HG03521 (cell line): Measurements from ENCODE around the gene LURAP1L.

Source experiments
- ATAC-seq: cut with Tn5 transposase; IDR thresholded peaks from one replicate; pipeline ENCODE4 v1.9.1; 2021; ENCODE audit warnings: mild to moderate bottlenecking, moderate library complexity; ENCODE audit not compliant: unreplicated experiment

The LURAP1L gene

DNA sequence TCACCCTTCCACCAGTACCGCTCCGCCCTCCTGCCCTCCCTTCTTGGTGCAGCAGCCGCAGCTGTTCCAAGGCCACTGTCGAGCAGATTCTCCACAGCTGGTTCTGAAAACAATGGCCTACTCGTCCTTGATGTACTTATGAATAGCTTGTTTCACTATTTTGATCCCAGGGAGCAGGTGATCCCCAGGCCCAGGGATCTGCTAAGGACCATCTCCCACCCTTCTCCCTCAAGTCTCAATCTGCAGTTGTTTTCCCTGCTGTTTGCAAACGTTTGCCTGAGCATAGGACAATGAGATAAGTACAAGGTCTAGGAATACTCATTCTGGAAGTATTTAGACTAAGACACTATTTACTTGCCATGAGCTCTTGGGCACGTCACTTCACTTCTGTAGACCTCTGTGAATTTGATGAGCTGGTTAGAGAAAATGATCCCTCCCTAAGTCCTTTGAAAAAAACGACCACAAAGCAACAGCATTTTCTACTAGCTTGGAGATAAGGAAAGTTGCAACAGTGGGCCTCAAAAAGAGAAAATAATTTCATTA lies 1.8 kb downstream of the LURAP1L start:
- ATAC-seq, result no peak

DNA sequence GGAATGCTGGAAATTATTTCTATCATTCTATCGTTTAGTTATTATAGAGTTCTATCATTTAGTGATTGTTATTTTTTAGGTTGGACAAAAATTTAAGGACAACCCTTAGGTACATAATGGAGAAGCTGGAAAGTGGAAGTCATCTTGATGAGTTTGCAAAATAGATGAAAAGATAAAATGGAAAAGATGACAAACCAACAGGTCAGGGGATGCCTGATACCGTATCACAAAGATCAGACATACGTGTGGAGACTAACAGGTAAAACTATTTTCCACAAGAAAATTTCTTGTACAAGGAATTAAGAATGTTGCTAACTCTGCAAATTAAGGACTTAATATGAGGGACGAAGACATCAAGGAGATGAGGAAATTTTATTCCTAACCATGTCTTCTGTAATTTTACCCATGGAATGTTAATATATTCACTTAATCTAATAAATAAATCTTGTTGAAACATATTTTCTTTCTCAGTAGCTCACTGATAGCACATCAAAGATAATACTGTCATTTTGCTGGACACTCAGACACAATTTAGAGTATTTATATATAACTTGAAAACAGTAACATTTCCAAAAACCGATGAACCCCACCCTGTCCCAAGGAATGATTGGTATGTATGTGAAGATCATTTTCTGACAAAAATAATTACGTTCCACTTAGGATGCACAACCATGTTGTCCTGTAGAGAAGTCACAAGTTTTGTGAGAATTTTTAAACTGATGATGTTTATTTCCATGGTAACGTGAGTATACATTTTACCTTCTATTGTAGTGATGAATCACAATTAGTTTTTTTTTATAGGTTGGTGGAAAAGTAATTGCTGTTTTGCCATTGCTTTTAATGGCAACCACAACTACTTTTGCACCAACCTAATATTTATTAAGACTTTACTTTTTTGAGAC lies 2.6 kb downstream of the LURAP1L start:
- no peak for ATAC-seq

DNA sequence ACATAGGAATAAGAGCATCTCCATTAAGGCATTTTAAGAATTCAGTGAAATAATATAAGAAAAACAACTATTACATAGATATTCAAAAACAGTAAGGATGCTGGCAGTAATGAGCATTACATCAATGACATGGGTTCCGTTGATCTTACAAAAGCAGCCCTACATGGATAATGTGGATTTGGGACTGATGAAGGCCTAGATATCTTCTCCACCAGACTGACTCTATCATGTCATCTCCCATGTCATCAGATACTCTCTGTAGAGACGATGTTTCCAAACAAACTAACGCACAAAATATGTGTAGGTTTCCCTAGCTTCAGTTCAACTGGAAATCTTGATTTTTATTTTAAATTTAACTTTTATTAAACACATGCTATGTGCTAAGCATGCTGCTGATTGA lies 3.6 kb downstream of the LURAP1L start:
- ATAC-seq, result no peak

DNA sequence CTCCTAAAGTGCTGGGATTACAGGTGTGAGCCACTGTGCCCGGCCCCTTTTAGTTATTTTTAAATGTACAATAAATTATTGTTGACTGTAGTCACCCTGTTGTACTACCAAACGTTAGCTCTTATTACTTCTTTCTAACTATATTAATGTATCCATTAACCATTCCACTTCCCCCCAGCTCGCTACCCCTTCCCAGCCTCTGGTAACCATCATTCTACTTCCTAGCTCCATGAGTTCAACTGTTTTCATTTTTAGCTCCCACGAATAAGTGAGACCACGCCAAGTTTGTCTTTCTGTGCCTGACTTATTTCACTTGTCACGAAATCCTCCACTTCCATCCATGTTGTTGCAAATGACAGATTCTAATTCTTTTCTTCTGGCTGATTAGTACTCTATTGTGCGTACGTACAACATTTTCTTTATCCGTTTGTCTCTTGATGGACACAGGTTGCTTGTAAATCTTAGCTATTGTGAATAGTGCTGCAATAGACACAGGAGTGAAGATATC lies 6.5 kb downstream of the LURAP1L start:
- no peak for ATAC-seq

DNA sequence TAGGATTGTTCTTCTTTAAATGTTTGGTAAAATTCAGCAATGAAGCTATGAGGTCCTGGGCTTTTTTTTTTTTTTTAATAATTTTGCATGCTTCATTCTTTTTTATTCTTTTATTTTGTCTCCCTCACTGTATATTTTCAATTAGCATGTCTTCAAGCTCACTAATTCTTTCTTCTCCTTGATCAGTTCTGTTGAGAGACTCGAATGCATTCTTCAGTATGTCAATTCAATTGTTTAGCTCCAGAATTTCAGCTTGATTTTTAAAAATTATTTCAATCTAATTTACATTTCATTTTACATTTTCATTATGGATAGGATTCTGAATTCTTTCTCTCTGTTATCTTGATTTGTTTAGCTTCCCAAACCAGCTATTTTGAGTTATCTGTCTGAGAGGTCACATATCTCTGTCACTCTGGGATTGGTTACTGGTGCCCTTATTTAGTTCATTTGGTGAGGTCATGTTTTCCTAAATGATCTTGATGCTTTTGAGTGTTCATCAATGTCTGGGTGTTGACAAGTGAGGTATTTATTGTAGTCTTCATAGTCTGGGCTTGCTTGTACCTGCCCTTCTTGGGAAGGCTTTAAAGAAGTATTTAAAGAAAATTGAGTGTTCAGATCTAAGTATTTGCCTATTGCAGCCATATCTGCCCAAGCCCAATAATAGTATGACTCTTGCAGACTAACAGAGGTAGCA lies 9.1 kb downstream of the LURAP1L start:
- ATAC-seq, result no peak

DNA sequence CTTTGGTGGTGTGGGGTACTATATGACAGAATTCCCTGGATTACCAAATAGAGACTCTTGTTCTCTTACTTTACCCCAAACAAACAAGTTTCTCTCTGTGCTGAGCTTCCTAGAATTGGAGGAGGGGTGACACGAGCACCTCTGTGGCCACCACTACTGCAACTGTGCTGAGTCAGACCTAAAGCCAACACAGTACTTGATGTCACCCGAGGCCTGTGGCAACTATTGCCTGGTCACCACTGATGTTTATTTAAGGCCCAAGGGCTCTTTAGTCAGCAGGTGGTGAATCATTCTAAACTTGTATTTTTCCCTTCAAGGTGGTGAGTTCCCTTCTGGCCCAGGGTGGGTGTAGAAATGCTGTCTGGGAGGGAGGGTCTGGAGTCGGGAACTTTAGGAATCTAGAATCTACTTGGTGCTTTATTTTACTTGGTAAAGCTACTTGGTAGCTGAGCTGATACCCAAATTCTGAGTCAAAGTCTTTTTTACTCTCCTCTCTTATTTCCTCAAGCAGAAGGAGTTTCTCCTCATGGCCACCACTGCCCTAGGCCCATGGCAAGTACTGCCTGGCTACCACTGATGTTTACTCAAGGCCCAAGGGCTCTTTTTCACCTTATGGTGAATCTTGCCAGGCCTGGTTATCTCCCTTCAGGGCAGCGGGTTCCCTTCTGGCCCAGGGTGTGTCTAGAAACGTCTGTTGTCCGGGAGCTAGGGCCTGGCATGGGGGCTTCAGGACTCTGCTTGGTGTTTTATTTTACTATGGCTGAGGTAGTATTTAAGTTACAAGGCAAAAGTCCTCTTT lies 9.8 kb downstream of the LURAP1L start:
- peak; percentile 86 for ATAC-seq

DNA sequence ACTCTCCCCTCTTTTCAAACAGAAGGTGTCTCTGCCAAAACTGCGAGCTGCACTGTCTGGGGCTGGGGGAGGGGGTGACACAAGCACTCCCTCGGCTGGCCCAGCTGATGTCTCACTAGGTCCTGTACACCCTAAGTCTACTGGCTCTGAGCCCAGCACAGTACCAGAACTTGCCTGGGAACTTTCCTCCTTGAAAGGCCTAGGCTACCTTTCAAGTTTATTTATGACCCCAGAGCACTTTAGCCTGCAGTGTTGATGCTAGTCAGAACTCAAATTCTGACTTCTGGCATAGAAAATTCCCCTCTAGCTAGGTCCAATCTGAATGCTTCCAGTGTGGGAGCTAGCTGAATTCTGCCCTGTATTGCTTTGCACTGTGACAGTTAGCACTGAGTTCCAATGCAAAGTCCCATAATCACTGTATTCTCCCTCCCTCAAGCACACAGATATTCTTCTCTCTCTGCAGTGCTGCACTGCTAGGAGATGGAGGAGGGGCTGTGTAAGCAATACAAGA lies 10.5 kb downstream of the LURAP1L start:
- no peak for ATAC-seq

DNA sequence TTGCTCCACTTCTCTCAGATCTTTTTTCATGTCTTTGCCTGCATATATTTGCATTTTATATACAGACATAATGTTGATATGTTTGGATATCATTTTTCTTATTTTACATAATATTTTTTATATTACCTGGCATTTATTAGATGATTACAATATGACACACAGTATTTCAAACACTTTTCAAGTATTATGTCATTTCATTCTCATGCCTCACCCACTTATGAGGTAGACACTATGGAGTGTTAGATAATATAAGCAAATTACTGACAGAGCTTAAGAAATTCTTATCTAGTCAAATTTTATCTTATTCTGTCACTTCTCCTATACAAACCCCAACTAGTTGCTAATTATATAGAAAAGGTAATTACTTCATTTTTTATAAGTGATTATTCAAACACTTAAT lies 11.1 kb downstream of the LURAP1L start:
- ATAC-seq, result no peak

DNA sequence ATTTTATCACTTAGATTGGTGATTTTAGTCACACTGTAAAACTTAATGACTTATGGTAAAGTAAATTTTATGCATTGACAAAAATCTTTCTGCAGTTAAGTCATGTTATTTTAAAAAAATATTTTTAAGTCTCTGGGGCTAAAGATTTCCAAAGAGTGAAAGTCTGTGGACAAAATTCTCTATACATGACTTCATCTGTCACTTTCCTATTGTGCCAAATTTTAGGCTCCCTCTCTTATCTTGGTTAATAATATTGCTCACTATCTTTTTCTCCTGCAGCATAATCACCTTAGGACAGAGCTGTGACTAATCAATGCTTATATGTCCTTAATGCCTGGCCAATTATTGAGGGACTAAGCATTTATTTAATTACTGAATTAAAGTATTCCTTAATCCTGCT lies 15.2 kb downstream of the LURAP1L start:
- no peak for ATAC-seq

DNA sequence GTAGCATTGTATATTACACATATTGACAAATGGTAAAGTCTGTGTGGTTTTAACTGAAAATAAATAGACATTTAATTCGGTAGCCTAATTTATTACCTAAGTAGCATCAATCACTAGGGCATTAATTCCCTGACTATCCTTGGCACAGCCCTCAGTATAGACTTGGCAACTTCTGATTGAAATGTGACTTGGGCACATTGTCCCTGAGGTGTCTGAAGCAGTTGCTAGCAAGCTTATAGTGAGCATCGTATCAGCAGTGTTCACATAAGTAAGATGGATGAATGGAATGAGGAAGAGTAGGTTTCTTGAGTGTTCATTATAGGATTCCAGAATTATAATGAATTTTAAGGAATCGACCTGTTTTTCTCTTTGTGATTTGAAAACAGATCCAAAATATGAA lies 16.1 kb downstream of the LURAP1L start:
- no peak for ATAC-seq

DNA sequence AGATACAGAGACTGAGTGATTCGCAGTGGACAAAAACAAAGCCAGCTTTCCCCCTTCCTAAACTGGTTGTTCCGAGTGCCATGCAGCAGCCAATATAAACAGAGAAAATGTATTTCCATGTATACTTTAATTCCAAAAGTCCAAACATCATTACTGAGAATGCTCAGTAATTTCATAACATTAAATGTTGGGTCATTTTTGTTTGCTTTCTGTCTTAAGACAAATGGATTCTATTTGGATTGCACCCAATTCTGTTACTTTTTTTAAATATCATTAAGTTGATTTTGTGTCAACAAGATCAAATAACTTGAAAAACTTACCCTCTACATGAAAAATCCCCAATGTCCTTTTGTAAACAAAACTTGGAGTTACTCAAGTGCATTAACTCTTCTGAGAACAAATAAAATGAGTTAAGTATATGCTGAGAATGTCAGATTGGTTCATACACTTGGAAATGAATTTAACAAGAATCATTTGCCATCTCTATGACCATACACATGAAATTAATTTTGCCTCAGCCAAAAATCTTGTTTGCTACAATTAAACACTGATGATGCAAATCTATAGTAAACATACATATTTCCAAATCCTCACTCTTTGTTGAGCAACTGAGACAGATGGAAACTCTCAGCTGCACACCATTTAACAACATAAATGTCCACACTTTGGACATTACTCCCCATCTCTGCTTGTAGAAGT lies 19.4 kb downstream of the LURAP1L start:
- no peak for ATAC-seq

DNA sequence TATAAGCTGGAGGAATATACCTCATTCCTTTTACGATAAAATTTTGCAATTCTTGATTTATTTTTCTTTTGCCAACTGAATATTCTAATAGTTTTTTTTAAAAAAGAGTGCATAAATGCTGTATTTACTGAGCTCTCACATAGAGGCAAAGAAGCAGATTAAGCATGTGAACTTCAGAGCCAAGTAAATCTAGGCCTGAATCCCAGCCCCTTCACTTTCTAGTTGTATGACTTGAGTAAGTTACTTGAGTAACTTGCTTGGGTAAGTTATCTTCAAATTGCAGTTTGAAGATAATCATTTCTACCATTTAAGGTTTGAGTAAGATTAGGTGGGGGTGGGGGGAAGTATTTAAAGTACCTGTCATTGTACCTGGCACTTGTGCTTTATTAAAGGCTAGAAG lies 21.8 kb downstream of the LURAP1L start:
- no peak for ATAC-seq

DNA sequence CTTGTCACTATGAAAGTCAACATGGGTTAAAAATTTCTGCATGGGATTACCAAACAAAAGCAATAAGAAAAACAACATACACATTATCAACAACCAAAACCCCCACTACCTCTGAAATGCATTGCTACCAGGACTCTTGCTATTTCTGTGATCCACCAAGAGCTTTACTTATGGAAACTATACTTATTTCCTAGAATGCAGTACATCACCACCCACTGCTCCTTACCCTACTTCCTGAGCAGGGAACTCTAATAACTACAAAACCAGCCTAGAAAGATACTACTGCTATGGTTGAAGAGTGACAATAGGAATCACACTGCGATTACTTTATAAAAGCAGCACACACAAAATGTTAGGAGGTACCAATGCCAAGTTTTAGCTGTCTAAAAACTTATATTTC lies 22.2 kb downstream of the LURAP1L start:
- ATAC-seq, result no peak

DNA sequence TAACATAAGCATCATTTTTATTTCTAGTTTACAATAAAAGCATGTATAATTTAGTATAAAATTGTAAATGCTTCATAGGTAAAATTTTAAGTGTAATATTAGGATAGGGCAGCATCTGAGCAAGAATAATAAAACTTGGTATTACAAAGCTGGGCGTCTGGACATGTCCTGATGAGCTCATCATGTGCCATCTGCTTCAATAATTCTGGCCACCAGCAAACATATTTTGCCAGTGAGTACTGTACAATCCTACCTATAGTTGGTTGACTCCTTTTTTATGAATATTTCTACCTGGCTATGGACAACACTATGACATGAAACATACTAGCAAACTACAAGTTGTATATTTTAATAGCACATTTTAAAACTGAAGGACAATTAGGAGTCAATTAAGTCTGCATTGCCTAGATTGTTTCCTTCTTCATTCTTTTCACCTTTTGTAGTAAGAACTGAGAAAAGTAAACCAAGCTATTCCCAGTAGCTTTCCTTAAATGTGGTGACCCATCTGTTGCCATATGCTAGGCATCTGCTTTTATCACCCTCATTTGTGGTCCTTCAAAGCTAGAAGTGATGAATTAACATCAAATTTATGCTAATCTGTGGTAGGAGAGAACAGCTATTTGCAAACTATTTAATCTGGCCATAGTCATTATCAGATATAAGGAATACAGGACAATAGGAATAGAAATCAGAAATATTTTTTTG lies 23.4 kb downstream of the LURAP1L start:
- no peak for ATAC-seq

DNA sequence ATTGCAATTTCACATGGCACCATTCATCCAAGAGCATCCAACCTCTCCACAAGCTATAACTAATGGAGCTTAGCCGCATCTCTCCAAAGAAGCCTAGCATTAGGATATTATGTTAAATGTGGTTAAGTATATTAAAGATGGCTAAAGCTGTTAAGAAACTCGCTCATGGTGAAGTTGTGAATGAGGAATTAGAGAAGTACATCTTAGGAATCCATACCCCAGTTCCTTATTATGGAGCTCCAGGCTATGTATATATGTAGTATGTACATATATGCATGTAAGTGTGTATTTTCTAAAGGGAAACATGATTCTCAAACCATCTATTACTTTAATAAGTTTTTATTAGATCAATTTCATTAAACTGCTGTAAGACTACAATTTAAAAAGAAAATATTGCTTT lies 26.4 kb downstream of the LURAP1L start:
- no peak for ATAC-seq

DNA sequence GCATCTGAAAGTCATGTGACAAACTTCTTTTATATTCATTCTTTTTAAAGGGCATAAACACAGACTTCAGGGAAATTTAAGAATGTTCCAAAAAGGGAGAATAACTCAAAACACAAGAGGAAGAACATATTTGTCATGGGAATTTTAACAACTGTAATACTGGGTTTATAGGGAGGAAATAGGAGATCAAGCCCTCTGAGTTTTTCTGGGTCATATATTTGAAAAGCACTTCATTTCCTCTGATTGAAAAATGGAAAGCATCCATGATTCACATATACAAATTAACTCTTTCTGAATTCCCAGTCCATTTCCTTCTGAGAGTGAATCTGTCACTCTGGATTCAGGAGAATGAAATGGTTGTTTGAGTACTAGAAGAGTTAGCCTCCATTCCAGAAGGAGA lies 26.8 kb downstream of the LURAP1L start:
- no peak for ATAC-seq

DNA sequence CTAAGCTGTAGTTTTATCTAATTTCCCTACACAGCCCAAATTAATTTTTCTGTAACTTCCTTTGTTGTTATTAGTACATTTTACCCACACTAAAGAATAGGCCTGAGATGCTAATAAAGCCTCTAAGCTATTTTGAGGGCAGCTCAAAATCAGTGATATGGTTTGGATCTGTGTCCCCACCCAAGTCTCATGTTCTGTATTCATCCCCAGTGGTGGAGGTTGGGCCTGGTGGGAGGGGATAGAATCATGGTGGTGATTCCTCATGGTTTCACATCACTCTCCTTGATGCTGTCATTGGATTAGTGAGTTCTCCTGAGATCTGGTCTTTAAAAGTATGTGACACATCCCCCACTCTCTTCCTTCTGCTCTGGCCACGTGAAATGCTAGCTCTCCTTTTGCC lies 27.3 kb downstream of the LURAP1L start:
- ATAC-seq, result no peak

DNA sequence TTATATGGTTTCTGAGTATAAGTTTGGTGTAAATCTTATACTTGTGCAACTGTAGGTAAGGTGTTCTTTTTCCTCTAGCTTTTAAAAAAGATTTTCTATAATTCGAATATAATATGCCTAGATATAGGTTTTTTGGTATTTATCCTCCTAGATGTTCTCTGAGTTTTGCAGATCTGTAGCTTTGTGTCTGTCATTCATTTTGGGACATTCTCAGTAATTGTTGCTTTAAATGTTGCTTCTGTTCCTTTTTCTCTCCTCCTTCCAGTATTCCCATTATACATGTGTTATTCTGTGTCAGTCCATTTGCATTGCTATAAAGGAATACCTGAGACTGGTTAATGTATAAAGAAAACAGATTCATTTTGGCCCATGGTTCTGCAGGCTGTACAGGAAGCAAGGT lies 33.7 kb downstream of the LURAP1L start:
- no peak for ATAC-seq

DNA sequence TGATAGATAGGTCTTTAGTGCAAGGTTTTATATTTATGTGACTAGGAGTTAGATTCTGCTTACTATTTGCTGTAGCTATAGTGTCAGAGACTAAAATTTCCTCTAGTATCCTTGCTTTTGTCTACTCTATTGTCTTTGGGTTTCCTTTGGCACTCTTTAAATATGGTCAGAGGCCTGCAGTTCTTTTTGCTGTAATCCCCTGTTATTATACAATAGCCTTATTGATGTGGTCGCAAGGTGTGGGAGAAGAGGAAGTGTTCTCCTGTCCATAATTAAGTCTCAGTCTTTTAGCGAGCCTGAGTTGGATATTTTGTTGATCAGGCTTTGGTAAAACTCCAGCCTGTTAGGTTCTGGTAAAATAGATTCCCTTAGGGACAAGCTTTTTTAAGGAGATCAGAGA lies 34.9 kb downstream of the LURAP1L start:
- ATAC-seq, result no peak

DNA sequence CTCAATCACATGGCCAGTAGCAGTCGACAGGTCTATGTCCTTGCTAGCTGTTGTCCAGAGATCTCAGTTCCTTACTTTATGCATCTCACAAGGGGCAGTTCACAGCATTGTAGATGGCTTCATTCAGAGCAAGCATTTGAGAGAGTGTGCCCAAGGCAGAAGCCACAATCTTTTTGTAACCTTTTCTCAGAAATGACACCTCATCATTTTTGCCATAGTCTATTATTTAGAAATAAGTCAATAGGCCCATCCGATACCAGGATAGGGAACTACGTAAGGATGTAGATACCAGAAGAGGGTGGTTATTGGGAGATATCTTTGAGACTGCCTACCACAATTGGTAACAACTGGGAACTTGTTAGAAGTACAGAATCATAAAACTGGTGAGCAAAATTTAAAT lies 37.1 kb downstream of the LURAP1L start:
- ATAC-seq, result no peak
